A172 (cell line): ENCODE results near the gene CEP70. TPM values are rescaled to one million over a fixed set of nuclear protein-coding genes. Genes with fewer than 3 reads are reported as not detected.
"Not testable (repeated sequence)": the region's sequence is repeated elsewhere in the genome, so short reads cannot be mapped to it uniquely, and the experiment has no call there.

Experiments used
- DNase-seq: peaks from one replicate; pipeline ENCODE4 v3.0.0-alpha.2; 2015; ENCODE audit warnings: low spot score
- total RNA-seq: library from RNA; depleted of rRNA; stranded (reverse); fragments of >200 nt; shearing (Covaris generic); gene quantifications from 2 replicates; pipeline ENCODE4 v1.2.3, GENCODE V29; 2014

The CEP70 gene
- total RNA-seq, 1 experiment from 2014 or later = 30.0 TPM

DNA sequence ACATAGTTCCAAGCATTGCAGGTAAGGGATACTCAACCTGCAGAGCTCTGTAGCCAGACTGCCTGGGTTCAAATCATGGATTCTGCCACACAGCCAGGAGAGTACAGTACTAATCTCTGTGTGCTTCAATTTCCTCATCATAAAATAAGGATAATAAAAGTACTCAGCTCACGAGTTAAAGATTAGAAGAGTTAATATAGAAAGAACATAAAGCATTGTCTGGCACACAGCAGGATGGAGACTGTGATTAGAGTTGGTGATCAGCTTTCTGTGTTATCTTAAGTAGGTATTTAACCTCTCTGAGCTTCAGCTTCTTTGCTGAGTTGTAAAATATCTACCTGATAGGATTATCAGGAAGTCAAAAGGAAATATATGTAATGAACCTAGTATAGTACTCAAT is 2.7 kb downstream of the CEP70 start:
- DNase-seq = no peak

DNA sequence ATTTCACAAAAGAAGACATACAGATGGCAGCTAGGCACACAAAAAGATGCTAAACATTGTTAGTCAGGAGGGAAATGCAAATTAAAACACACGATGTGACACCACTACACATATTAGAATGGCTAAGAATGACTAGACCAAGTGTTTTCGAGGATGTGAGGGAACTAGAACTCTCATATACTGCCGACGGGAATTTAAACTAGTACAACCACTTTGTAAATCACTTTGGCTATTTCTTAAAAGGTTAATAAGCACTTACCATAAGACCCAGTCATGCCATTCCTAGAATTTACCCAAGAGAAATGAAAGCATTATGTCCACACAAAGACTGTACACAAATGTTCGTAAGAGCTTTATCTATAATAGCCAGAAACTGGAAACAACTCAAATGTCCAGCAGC is 5.6 kb downstream of the CEP70 start:
- no peak for DNase-seq

GRCh38 chr3:138587374-138587773 is 6.7 kb downstream of the CEP70 start:
- no peak for DNase-seq

GRCh38 chr3:138578961-138579574 is 15.0 kb downstream of the CEP70 start:
- no peak for DNase-seq

DNA sequence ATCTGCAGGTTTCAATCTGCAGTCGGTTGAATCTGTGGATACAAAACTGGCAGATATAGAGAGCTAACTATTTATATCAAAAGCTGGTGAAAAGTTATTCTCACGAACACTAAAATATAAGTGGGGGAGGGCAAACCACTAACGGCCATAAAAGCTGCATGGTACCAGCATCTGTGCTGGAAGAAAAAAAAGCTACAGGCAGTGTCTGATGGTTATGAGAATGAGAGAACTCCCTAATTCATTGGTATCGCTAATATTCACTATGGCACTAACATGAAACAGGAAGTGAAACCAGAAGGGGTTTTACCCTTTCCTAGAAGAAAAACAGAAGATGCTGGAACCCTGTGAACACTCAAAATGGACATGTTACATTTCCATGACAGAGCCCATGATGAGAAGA is 15.9 kb downstream of the CEP70 start:
- no peak for DNase-seq

DNA sequence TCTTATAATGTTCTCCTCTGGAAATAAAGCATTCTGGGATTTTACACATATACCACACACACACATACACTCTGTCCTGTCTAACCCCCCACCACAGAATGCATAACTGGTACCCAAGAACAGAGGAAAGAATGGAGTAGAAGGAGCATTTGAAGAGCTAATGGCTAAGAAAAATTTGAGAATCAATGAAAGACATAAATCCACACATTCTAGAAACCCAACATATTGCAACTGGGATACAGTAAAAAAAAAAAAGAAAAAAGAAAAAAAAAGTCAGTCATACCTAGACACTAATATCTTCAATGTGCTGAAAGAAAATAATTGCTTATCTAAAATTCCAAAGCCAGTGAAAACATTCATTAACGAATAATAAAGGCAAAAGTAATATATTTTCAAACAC is 20.9 kb downstream of the CEP70 start:
- no peak for DNase-seq

DNA sequence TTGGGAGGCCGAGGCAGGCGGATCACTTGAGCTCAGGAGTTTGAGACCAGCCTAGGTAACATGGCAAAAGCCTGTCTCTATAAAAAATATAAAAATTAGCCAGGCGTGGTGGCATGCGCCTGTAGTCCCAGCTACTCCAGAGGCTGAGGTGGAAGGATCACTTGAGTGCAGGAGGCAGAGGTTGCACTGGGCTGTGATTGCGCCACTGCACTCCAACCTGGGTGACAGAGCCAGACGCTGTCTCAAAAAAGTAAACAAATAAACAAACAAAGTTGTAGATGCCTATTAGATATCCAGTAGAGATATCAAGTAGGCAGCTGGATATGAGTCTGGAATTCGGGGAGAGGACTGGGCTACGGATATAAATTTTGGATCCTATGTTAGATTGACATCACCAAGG is 24.4 kb downstream of the CEP70 start:
- DNase-seq = not testable (repeated sequence)

- DNase-seq = peak; percentile 27
Measured at GRCh38 chr3:138569090-138569489, 25.0 kb downstream of the CEP70 start.

- DNase-seq = no peak
Measured at GRCh38 chr3:138567403-138567802, 26.7 kb downstream of the CEP70 start.

- not testable (repeated sequence) for DNase-seq
Measured at GRCh38 chr3:138566293-138566692, 27.8 kb downstream of the CEP70 start.

DNA sequence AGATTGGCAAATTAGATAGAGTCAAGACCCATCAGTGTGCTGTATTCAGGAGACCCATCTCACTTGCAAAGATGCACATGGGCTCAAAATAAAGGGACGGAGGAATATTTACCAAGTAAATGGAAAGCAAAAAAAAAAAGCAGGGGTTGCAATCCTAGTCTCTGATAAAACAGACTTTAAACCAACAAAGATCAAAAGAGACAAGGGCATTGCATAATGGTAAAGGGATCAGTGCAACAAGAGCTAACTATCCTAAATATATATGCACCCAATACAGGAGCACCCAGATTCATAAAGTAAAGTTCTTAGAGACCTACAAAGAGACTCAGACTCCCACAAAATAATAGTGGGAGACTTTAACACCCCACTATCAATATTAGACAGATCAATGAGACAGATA is 31.2 kb downstream of the CEP70 start:
- not testable (repeated sequence) for DNase-seq

DNA sequence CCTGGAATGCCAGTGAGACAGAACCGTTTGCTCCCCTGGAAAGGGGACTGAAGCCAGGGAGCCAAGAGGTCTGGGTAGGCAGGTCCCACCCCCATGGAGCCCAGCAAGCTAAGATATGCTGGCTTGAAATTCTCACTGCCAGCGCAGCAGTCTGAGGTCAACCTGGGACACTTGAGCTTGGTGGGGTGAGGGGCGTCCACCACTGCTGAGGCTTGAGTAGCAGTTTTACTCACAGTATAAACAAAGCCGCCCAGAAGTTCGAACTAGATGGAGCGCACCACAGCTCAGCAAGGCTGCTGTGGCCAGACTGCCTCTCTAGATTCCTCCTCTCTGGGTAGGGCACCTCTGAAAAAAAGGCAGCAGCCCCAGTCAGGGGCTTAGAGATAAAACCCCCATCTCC is 33.6 kb downstream of the CEP70 start:
- DNase-seq = no peak

DNA sequence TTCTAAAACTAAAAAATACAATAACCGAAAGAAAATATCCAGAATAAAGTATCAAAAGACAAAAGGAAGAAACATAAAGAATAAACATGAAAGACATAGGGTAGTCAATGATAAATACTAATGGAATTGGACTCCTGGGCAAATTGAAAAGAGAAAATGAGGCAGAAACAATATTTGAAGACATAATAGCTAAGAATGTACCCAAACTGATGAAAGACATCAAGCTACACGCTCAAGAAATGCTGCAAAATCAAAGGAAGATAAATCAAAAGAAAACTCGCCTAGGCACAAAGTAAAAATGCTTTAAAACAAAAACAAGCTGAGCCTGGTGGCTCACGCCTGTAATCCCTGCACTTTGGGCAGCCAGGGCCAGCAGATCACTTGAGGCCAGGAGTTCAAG is 34.9 kb downstream of the CEP70 start:
- DNase-seq = no peak

DNA sequence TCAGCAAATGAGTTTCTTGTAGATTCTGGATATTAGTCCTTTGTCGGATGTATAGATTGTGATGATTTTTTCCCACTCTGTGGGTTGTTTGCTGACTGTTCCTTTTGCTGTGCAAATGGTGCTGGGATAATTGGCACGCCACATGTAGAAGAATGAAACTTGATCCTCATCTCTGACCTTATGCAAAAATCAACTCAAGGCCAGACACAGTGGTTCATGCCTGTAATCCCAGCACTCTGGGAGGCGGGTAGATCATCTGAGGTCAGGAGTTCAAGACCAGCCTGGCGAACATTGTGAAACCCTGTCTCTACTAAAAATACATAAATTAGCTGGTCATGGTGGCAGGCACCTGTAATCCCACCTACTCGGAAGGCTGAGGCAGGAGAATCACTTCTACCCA is 39.3 kb downstream of the CEP70 start:
- not testable (repeated sequence) for DNase-seq

GRCh38 chr3:138550958-138551357 is 43.1 kb downstream of the CEP70 start:
- DNase-seq = not testable (repeated sequence)

DNA sequence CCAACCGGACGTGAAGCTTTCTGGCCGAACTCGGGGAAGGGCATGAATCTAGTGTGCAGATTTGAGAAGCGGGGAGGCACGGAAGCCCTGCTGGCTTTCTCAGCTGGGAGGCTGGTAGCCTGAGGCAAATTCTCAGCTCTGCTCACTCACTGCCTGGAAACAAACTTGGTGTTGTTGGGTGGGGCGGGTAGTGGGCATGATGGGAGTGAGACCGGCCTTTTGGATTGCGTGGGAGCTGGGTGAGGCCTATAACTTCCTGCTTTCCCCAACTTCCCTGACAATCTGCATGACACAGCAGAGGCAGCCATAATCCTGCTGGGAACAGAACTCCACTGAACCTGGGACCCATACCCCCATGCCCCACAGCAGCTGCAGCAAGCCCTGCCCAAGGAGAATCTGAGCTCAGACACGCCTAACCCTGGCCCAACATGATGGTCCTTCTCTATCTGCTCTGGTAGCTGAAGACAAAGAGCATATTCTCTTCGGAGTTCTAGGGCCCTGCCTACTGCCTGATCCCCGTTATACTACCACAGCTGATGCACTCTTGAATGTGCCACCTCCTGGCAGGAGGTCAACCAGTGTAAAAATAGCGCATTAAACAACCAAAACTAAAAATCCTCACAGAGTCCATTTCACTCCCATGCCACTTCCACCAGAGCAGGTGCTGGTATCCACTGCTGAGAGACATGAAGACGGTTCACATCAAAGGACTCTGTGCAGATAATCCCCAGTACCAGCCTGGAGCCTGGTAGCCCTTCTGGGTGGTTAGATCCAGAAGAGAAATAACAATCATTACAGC is 44.7 kb downstream of the CEP70 start:
- no peak for DNase-seq

DNA sequence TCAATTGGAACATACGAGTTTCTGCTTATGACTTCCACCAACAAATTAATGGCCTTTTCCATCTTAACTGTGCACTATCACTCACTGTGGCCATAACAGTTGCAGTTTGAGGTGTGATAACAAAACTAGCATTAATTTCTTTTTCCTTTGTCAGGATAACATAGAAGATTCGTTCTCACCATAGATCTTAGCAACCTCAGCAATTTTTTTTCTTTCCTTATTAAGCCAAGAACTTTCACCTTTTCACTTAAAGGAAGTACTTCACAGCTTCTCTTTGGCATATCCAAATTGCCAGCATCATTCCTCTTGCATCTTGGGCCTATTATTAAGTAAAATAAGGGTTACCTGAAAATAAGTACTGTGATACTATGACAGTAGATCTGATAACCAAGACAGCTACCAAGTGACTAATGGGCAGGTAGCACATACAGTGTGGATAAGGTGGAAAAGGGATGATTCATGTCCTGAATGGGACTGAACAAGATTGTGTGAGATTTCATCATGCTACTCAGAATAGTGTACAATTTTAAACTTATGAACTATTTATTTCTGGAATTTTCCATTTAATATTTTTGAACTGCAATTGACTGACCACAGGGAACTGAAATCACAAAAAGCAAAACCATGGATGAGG is 46.6 kb downstream of the CEP70 start:
- no peak for DNase-seq

DNA sequence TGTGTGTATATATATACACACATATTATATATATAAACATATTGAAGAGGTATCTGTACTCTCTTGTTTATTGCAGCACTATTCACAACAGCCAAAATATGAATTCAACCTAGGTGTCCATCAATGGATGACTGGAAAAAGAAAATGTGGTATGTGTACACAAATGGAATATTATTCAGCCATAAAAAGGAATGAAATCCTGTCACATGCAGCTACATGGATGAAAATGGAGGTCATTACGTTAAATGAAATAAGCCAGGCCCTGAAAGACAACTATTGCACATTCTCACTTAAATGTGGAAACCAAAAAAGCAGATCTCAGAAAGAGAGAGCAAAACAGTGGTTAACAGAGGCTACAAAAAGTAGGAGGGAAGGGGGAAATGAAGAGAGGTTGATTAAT is 49.5 kb downstream of the CEP70 start:
- DNase-seq = no peak

GRCh38 chr3:138542977-138543376 is 51.1 kb downstream of the CEP70 start:
- DNase-seq = no peak

DNA sequence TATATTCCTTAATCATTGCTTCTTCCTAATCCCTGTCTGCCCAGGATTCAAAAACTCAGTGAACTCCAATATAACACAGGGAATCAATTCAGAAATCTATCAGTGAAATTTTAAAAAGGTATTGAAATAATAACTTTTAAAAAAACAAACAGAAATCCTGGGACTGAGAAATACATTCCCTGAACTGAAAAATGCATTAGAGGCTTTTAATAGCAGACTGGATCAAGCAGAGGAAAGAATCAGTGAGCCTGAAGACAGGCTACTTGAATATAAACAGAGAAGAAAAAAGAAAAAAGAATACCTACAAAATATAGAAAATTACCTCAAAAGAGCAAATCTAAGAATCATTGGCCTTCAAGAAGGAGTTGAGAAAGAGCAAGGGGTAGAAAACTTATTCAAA is 54.7 kb downstream of the CEP70 start:
- no peak for DNase-seq

GRCh38 chr3:138521445-138521844 is 72.6 kb downstream of the CEP70 start:
- not testable (repeated sequence) for DNase-seq

DNA sequence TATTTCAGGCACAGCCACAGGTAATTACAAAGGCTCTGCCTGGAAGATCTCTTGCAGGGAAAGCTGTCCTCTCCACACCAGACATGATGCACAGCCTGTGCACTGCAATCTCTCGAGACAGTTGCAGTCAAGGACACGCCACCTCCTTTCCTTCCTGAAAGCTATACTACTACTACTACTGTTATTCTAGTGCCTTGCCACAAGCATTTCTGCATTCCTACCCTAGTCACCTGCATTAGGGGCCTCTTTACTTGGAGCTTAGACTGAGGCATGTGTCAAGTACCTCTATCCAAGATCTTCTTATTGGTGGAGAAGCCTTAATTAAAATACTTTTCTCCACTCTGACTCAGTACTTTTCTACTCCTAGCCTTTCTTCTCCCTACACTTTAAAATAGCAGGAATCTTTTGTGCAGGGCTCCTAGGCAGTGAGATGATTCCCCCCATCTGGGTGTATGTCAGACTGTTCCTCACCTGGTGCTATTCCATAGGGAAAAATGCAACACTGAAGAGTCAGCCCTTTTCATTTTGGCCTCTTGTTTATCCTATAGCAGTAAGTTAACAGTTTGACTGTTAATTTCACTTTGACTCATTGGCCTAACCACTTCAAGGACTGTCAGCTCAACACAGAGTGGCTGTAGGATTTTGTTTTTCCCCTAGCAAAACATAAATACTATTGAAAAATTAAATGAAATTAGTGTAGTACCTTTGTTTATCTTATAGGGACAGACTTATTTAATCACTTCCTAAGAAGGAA is 80.8 kb downstream of the CEP70 start:
- no peak for DNase-seq
